Calu3 (cell line): ENCODE measurements around the gene ARHGAP32. TPM values are rescaled to one million over a fixed set of nuclear protein-coding genes. Genes with fewer than 3 reads are reported as not detected.

Experiments used
- BruUV-seq: library from RNA; stranded (reverse); fragments of 400-500 nt; replicated peaks from 2 replicates; lab custom pipeline; 2021; lab: Mats Ljungman, UMichigan
- CTCF ChIA-PET: fragments of 300-600 bp; sonication (Branson Sonifier 250); formaldehyde crosslinking; loops from one replicate; lab custom pipeline; 2022; ENCODE audit warnings: antibody characterized with exemption; lab: Charles Lee
- DNase-seq: peaks from one replicate; pipeline ENCODE4 v3.0.0; 2022
- H3K27ac Mint-ChIP-seq: one replicate; pipeline ENCODE4 v1.8.0; 2022; ENCODE audit warnings: mixed read lengths; ENCODE audit not compliant: unreplicated experiment
- H3K27me3 Mint-ChIP-seq: one replicate; pipeline ENCODE4 v1.8.0; 2022; ENCODE audit warnings: mixed read lengths; ENCODE audit not compliant: unreplicated experiment
- H3K36me3 Mint-ChIP-seq: one replicate; pipeline ENCODE4 v1.8.0; 2022; ENCODE audit warnings: mild to moderate bottlenecking, moderate library complexity, mixed read lengths; ENCODE audit not compliant: insufficient read depth, unreplicated experiment
- H3K4me1 Mint-ChIP-seq: one replicate; pipeline ENCODE4 v1.8.0; 2022; ENCODE audit warnings: mild to moderate bottlenecking, low read depth, mixed read lengths; ENCODE audit not compliant: unreplicated experiment
- H3K4me3 Mint-ChIP-seq: one replicate; pipeline ENCODE4 v1.8.0; 2022; ENCODE audit warnings: mild to moderate bottlenecking, low read depth, moderate library complexity, mixed read lengths; ENCODE audit not compliant: unreplicated experiment
- H3K9me3 Mint-ChIP-seq: one replicate; pipeline ENCODE4 v1.8.0; 2022; ENCODE audit warnings: low read depth, mixed read lengths; ENCODE audit not compliant: unreplicated experiment
- CTCF ChIP-seq: fragments of 200-600 bp; IDR thresholded peaks from one replicate; pipeline ENCODE4 v1.8.0; 2022; ENCODE audit warnings: antibody characterized with exemption; ENCODE audit not compliant: unreplicated experiment
- intact Hi-C: fragments of 100-400 bp; cut with micrococcal nuclease; formaldehyde crosslinking; loops from one replicate; pipeline ENCODE4 v1.10.0; 2022; ENCODE audit not compliant: unreplicated experiment
- total RNA-seq: library from RNA; stranded (reverse); gene quantifications from 2 replicates; pipeline ENCODE4 v1.2.3, GENCODE V29; 2022

ARHGAP32 gene
- total RNA-seq, 1 experiment from 2014 or later, result 40.1 TPM

- CTCF ChIA-PET, result interaction anchor here (0.6 to 0.8 kb wide), 2 partner anchors 52 to 202 kb away, joined by 3 to 6 read pairs; no protein-coding TSS in a partner anchor
- Mint-ChIP-seq H3K9me3 (no peaks in the 10 kb centered on the region), H3K27me3 (no peaks in the 10 kb centered on the region), H3K4me1 (peaks cover 31% of the 10 kb centered on the region), H3K36me3 (peaks cover 7% of the 10 kb centered on the region), H3K27ac (peak overlapping the region; percentile 68), H3K4me3 (no peak overlapping the region)
- no peak for TF ChIP-seq CTCF
- intact Hi-C loops, result loop anchor here (2.0 to 5.0 kb wide), 5 partner anchors 76 to 636 kb away; partner anchors contain the start of gene ARHGAP32
- no TSS peak for BruUV-seq
- no peak for DNase-seq
Observed at GRCh38 chr11:129115652-129116586, 76.2 kb downstream of the ARHGAP32 start.

- CTCF ChIA-PET, result no interaction called here
- H3K36me3 Mint-ChIP-seq, result peaks cover 7% of the 10 kb centered on the region
- H3K9me3 Mint-ChIP-seq, result peaks cover 5% of the 10 kb centered on the region
- no peaks in the 10 kb centered on the region for H3K4me1 Mint-ChIP-seq
- intact Hi-C loops, result no loop called here
- H3K27me3 Mint-ChIP-seq, result no peaks in the 10 kb centered on the region
- H3K4me3 Mint-ChIP-seq, result no peak overlapping the region
- no peak for TF ChIP-seq CTCF
- BruUV-seq, result no TSS peak
- no peak overlapping the region for H3K27ac Mint-ChIP-seq
- DNase-seq, result no peak
Observed at GRCh38 chr11:129109701-129110100, 82.4 kb downstream of the ARHGAP32 start.

- no peak for TF ChIP-seq CTCF
- BruUV-seq, result no TSS peak
- CTCF ChIA-PET, result no interaction called here
- Mint-ChIP-seq H3K36me3 (no peaks in the 10 kb centered on the region), H3K9me3 (peaks cover 5% of the 10 kb centered on the region), H3K27ac (no peak overlapping the region), H3K27me3 (no peaks in the 10 kb centered on the region), H3K4me1 (no peaks in the 10 kb centered on the region), H3K4me3 (no peak overlapping the region)
- DNase-seq, result no peak
- intact Hi-C loops, result no loop called here
Observed at GRCh38 chr11:129106788-129107187, 85.3 kb downstream of the ARHGAP32 start.

DNA sequence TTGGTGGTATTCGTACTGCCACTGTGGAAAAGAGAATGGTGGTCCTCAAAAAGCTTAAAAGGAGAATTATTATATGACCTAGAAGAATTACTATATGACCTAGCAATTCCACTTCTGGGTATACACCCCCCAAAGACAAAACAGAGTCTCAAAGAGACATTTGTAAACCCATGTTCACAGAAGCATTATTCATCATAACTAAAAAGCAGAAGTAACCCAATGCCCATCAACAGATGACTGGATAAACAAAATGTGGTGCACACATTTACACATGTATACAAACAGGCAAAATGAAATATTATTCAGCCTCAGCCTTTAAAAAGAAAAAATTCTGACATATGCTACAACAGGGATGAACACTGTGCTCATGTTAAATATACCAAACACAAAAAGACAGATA lies 89.4 kb downstream of the ARHGAP32 start:
- no peak overlapping the region for H3K27ac Mint-ChIP-seq
- intact Hi-C loops, result no loop called here
- no peak for TF ChIP-seq CTCF
- DNase-seq, result no peak
- H3K36me3 Mint-ChIP-seq, result no peaks in the 10 kb centered on the region
- no peaks in the 10 kb centered on the region for H3K27me3 Mint-ChIP-seq
- H3K4me3 Mint-ChIP-seq, result no peak overlapping the region
- H3K4me1 Mint-ChIP-seq, result no peaks in the 10 kb centered on the region
- BruUV-seq, result no TSS peak
- H3K9me3 Mint-ChIP-seq, result peaks cover 11% of the 10 kb centered on the region
- CTCF ChIA-PET, result no interaction called here
